Endothelial cell of umbilical vein (primary cell): ENCODE measurements around the gene ENG. TPM values are rescaled to one million over a fixed set of nuclear protein-coding genes. Genes with fewer than 3 reads are reported as not detected.
A peak's percentile ranks its signal among the peaks of the same experiment; 100 is the strongest.
"Not testable (repeated sequence)": the region's sequence is repeated elsewhere in the genome, so short reads cannot be mapped to it uniquely, and the experiment has no call there.

ENCODE experiments used
- BruUV-seq: library from RNA; stranded (reverse); fragments of 400-500 nt; replicated peaks from 2 replicates; lab custom pipeline; 2021; lab: Mats Ljungman, UMichigan
- CTCF ChIA-PET: fragments of 300-600, 350-600 bp; sonication (Branson Sonifier 250); formaldehyde crosslinking; loops from one replicate; lab custom pipeline; 2021; ENCODE audit warnings: antibody characterized with exemption, inconsistent platforms; lab: Charles Lee
- POLR2A ChIA-PET: fragments of 300-600, 350-600 bp; sonication (Branson Sonifier 250); formaldehyde crosslinking; loops from one replicate; lab custom pipeline; 2021; ENCODE audit warnings: antibody characterized with exemption, inconsistent platforms; lab: Charles Lee
- DNase-seq: peaks from one replicate; pipeline ENCODE4 v3.0.0-alpha.2; 2011; ENCODE audit warnings: low read depth, low spot score
- FAIRE-seq: peaks from 2 replicates; lab custom pipeline; 2011; peaks lifted over from hg19 to GRCh38; lab: Jason Lieb, UNC
- H2AFZ ChIP-seq: 2 replicates; pipeline ENCODE4 v1.6.0; 2012; ENCODE audit warnings: low read depth, low read length, control low read depth, inconsistent platforms
- H3K27ac ChIP-seq: 2 replicates; pipeline ENCODE4 v1.5.1; 2011; ENCODE audit warnings: low read depth, mild to moderate bottlenecking, control low read depth, low read length, moderate library complexity; ENCODE audit not compliant: insufficient read depth
- H3K27me3 ChIP-seq, 2 experiments: 2 replicates each; pipeline versions ENCODE4 v1.6.0 to v1.6.1; 2011; ENCODE audit warnings: low read length in 2 of 2, mixed read lengths in 1 of 2; ENCODE audit not compliant: control insufficient read depth in 2 of 2, insufficient read depth in 2 of 2
- H3K36me3 ChIP-seq, 2 experiments: 2 replicates in 1 of 2; 3 replicates in 1 of 2; pipeline ENCODE4 v1.5.1; 2011; ENCODE audit warnings: low read length in 2 of 2, mild to moderate bottlenecking in 1 of 2, moderate library complexity in 1 of 2; ENCODE audit not compliant: control insufficient read depth in 2 of 2, insufficient read depth in 2 of 2; ENCODE audit errors: extremely low read depth in 1 of 2
- H3K4me1 ChIP-seq: 3 replicates; pipeline ENCODE4 v1.5.1; 2011; ENCODE audit warnings: mild to moderate bottlenecking, low read length; ENCODE audit not compliant: control insufficient read depth, insufficient read depth; ENCODE audit errors: extremely low read depth
- H3K4me2 ChIP-seq: 2 replicates; pipeline ENCODE4 v1.6.1; 2011; ENCODE audit warnings: low read length, control low read depth, mixed read lengths; ENCODE audit not compliant: insufficient read depth
- H3K4me3 ChIP-seq, 3 experiments: fragments of 200-600 bp in 1 of 3; sonication (generic), shearing (Covaris generic) in 1 of 3; replicated peaks in 1 of 3; 2 replicates each; pipeline ENCODE4 v1.5.1; 2011 to 2016; ENCODE audit warnings: control low read depth in 3 of 3, low read length in 3 of 3, mild to moderate bottlenecking in 2 of 3, inconsistent platforms in 1 of 3, low read depth in 1 of 3, moderate library complexity in 1 of 3; ENCODE audit not compliant: insufficient read depth in 1 of 3
- H3K79me2 ChIP-seq: 2 replicates; pipeline ENCODE4 v1.6.0; 2012; ENCODE audit warnings: low read length, inconsistent platforms; ENCODE audit not compliant: control insufficient read depth, insufficient read depth
- H3K9ac ChIP-seq: replicated peaks from 2 replicates; pipeline ENCODE3; 2011; ENCODE audit warnings: low read length, control low read depth; ENCODE audit not compliant: insufficient read depth; ENCODE audit errors: extremely low read depth
- H3K9me1 ChIP-seq: replicated peaks from 3 replicates; pipeline ENCODE4 v1.6.0; 2011; ENCODE audit warnings: mild to moderate bottlenecking, low read length; ENCODE audit not compliant: control insufficient read depth, insufficient read depth; ENCODE audit errors: extremely low read depth
- H3K9me3 ChIP-seq: replicated peaks from 2 replicates; pipeline ENCODE4 v1.5.1; 2012; ENCODE audit warnings: low read length, inconsistent platforms; ENCODE audit not compliant: control insufficient read depth, insufficient read depth
- H4K20me1 ChIP-seq: replicated peaks from 2 replicates; pipeline ENCODE3; 2011; ENCODE audit warnings: mild to moderate bottlenecking, low read length; ENCODE audit not compliant: control insufficient read depth, insufficient read depth; ENCODE audit errors: extremely low read depth
- CTCF ChIP-seq, 2 donors: IDR thresholded peaks; 1 replicate in 1 of 2; 2 replicates in 1 of 2; pipeline ENCODE4 v1.5.1; 2011; ENCODE audit warnings: low read length in 2 of 2, mild to moderate bottlenecking in 2 of 2, moderate library complexity in 2 of 2, control low read depth in 1 of 2, inconsistent platforms in 1 of 2, low read depth in 1 of 2; ENCODE audit not compliant: insufficient read depth in 1 of 2; ENCODE audit errors: extremely low read depth in 1 of 2
- EZH2 ChIP-seq: IDR thresholded peaks from 2 replicates; pipeline ENCODE4 v1.6.1; 2012; ENCODE audit warnings: borderline replicate concordance, low read depth, mild to moderate bottlenecking, moderate library complexity, low read length, inconsistent platforms; ENCODE audit not compliant: severe bottlenecking
- FOS ChIP-seq: IDR thresholded peaks from 2 replicates; pipeline ENCODE4 v1.6.1; 2011; ENCODE audit warnings: mild to moderate bottlenecking, low read length, moderate library complexity, borderline replicate concordance; ENCODE audit not compliant: insufficient read depth
- GATA2 ChIP-seq: IDR thresholded peaks from 2 replicates; pipeline ENCODE4 v1.7.0; 2011; ENCODE audit warnings: low read depth, mild to moderate bottlenecking, moderate library complexity, mixed read lengths, low read length; ENCODE audit not compliant: insufficient read length, insufficient read depth
- JUN ChIP-seq: IDR thresholded peaks from 2 replicates; pipeline ENCODE4 v1.6.1; 2011; ENCODE audit warnings: borderline replicate concordance, low read depth; ENCODE audit not compliant: insufficient read length, insufficient read depth
- MYC ChIP-seq: IDR thresholded peaks from one replicate; pipeline ENCODE4 v1.6.1; 2011; ENCODE audit warnings: mild to moderate bottlenecking, low read depth, low read length
- POLR2A ChIP-seq: IDR thresholded peaks from 2 replicates; pipeline ENCODE4 v1.6.1; 2012; ENCODE audit warnings: low read depth, mild to moderate bottlenecking, control low read depth, low read length
- POLR2AphosphoS5 ChIP-seq: IDR thresholded peaks from 2 replicates; pipeline ENCODE4 v1.6.1; 2012; ENCODE audit warnings: low read depth, mild to moderate bottlenecking, control low read depth, low read length, moderate library complexity; ENCODE audit not compliant: insufficient read depth
- dilution Hi-C: fragments of 300-500 bp; cut with MboI; formaldehyde crosslinking; loops from one replicate; pipeline ENCODE4 v1.15.0; 2019; ENCODE audit warnings: low sequenced_read_pairs; ENCODE audit not compliant: extremely low pct_ligation_motif_present
- intact Hi-C: fragments of 100-400 bp; cut with micrococcal nuclease; formaldehyde crosslinking; loops from one replicate; pipeline ENCODE4 v1.10.0; 2022
- polyA plus RNA-seq, 4 experiments: library from polyadenylated mRNA; depleted of rRNA in 3 of 4; stranded (reverse) in 3 of 4; unstranded in 1 of 4; fragments of >200 nt; gene quantifications; 2 replicates each; pipeline versions ENCODE4 v1.2.1 to v1.2.3, GENCODE V29; 2011 to 2012; ENCODE audit warnings: missing spikeins in 1 of 4
- total RNA-seq: library from RNA; stranded (reverse); gene quantifications from 2 replicates; pipeline ENCODE4 v1.2.3, GENCODE V29; 2021
- TF ChIP-seq, protein P1 (sequence below): IDR thresholded peaks from 2 replicates; pipeline ENCODE4 v1.6.1; 2011; ENCODE audit not compliant: insufficient read depth, insufficient read length

The ENG gene
- total and polyA plus RNA-seq, 2 donors (not counting 3 experiments of a cell fraction or from before 2014, with no cell fraction given): 338 to 728 TPM

- Histone ChIP-seq H3K36me3 (peaks cover 19 to 27% of the 10 kb centered on the region in 2 experiments), H3K9me1 (no peaks in the 10 kb centered on the region), H3K4me3 (no peak overlapping the region), H3K27ac (peak overlapping the region; percentile 98), H3K4me2 (peak overlapping the region; percentile 51), H3K27me3 (no peaks in the 10 kb centered on the region), H2AFZ (no peak overlapping the region), H3K4me1 (peaks cover 68% of the 10 kb centered on the region), H3K79me2 (peaks cover 86% of the 10 kb centered on the region), H3K9me3 (no peaks in the 10 kb centered on the region), H3K9ac (peak overlapping the region; percentile 83), H4K20me1 (no peaks in the 10 kb centered on the region)
- CTCF ChIA-PET: interaction anchor here (0.8 to 6.7 kb wide), 6 partner anchors 9 to 32 kb away, joined by 3 to 42 read pairs (median 11); partner anchors contain the start of gene ENG
- POLR2A ChIA-PET: interaction anchor here (3.1 kb wide), 1 partner anchor 16 kb away, joined by 14 read pairs; the partner anchor contains the start of gene ENG
- DNase-seq: no peak
- dilution Hi-C loops: no loop called here
- intact Hi-C loops: no loop called here
- no peak for TF ChIP-seq EZH2
- no peak for TF ChIP-seq POLR2AphosphoS5
- TF ChIP-seq JUN: no peak
- TF ChIP-seq CTCF (IDR thresholded peaks at IDR 0.05; ENCODE audit: extremely low read depth in 1 of 2, insufficient read depth in 1 of 2, low read depth in 1 of 2, low read length in 2 of 2): no peak
- TF ChIP-seq GATA2: no peak
- TF ChIP-seq MYC: no peak
- TF ChIP-seq, protein P1, sequence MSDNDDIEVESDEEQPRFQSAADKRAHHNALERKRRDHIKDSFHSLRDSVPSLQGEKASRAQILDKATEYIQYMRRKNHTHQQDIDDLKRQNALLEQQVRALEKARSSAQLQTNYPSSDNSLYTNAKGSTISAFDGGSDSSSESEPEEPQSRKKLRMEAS: no peak
- TF ChIP-seq POLR2A: no peak
- no peak for TF ChIP-seq FOS
- peak; percentile 50 for FAIRE-seq
- no TSS peak for BruUV-seq
These were observed 17.1 kb downstream of the ENG start for GRCh38 chr9:127837346-127837745.

DNA sequence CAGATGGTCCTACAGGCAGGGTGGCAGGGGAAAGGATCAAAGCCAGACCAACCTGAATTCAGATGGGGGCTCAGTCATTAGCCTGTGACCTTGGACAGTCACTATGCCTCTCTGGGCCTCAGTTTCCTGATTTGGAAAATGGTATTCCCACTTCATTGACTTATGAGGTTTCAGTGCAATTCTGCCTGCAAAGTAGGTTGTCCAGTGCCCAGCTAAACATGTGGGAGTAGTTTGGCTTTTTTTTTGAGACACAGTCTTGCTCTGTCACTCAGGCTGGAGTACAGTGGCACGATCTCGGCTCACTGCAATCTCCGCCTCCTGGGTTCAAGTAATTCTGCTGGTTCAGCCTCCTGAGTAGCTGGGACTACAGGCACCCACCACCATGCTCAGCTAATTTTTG lies 17.9 kb downstream of the ENG start:
- H2AFZ ChIP-seq, intact Hi-C loops, H3K9me3 ChIP-seq, FAIRE-seq, dilution Hi-C loops, H3K9me1 ChIP-seq, DNase-seq, H4K20me1 ChIP-seq, H3K27me3 ChIP-seq, H3K4me3 ChIP-seq, BruUV-seq: not testable (repeated sequence)
- Histone ChIP-seq H3K36me3 (peaks cover 15 to 25% of the 10 kb centered on the region in 2 experiments), H3K79me2 (peaks cover 89% of the 10 kb centered on the region), H3K4me2 (peak overlapping the region; percentile 5), H3K4me1 (peaks cover 65% of the 10 kb centered on the region), H3K27ac (peak overlapping the region; percentile 98), H3K9ac (peak overlapping the region; percentile 83)
- CTCF ChIA-PET: interaction anchor here (0.8 to 6.7 kb wide), 8 partner anchors 8 to 33 kb away, joined by 3 to 42 read pairs (median 8); partner anchors contain the start of gene ENG
- POLR2A ChIA-PET: interaction anchor here (3.1 kb wide), 1 partner anchor 17 kb away, joined by 14 read pairs; the partner anchor contains the start of gene ENG
